ENCODE measurements around the gene MTMR2. TPM values are rescaled to one million over a fixed set of nuclear protein-coding genes. Genes with fewer than 3 reads are reported as not detected.

Gene MTMR2
- total RNA-seq, result 10 to 100 TPM; 17.9 to 30.4 (median 23.5) TPM

- DNase-seq (ENCODE audit: low spot score), result peak; percentile 26
Measured at GRCh38 chr11:95923728-95924413, at the start of gene MTMR2. Gene MTMR2 (minus strand): TSS chr11:95924107. CDS start chr11:95923954, 153 bp downstream.

GRCh38 chr11:95972060-95972459, 48.2 kb upstream of the MTMR2 start:
- no peak for DNase-seq (ENCODE audit: low spot score)
- no peak for ATAC-seq (ENCODE audit: low FRiP score)
- TF ChIP-seq CTCF (IDR thresholded peaks at IDR 0.05), result no peak

More at GRCh38 chr11:95923728-95924413, at the start of gene MTMR2:
- TF ChIP-seq CTCF (IDR thresholded peaks at IDR 0.05), result no peak
- ATAC-seq (ENCODE audit: low FRiP score), result peak; percentile 95

- no peak for TF ChIP-seq CTCF (IDR thresholded peaks at IDR 0.05)
- ATAC-seq (ENCODE audit: low FRiP score) (no peak), DNase-seq (ENCODE audit: low spot score) (no peak)
Measured at GRCh38 chr11:95968585-95968984, 44.7 kb upstream of the MTMR2 start.

GRCh38 chr11:95964281-95964680, 40.4 kb upstream of the MTMR2 start:
- no peak for ATAC-seq (ENCODE audit: low FRiP score)
- DNase-seq (ENCODE audit: low spot score), result no peak
- TF ChIP-seq CTCF (IDR thresholded peaks at IDR 0.05), result no peak

GRCh38 chr11:95961758-95962157, 37.9 kb upstream of the MTMR2 start:
- ATAC-seq (ENCODE audit: low FRiP score) (no peak), DNase-seq (ENCODE audit: low spot score) (no peak)
- TF ChIP-seq CTCF (IDR thresholded peaks at IDR 0.05), result no peak

- TF ChIP-seq CTCF (IDR thresholded peaks at IDR 0.05), result no peak
- DNase-seq (ENCODE audit: low spot score), result no peak
Measured at GRCh38 chr11:95950905-95951304, 27.0 kb upstream of the MTMR2 start.

GRCh38 chr11:95948637-95949036, 24.7 kb upstream of the MTMR2 start:
- TF ChIP-seq CTCF (IDR thresholded peaks at IDR 0.05), result no peak
- no peak for ATAC-seq (ENCODE audit: low FRiP score)
- DNase-seq (ENCODE audit: low spot score), result no peak

More at GRCh38 chr11:95950905-95951304, 27.0 kb upstream of the MTMR2 start:
- ATAC-seq (ENCODE audit: low FRiP score), result no peak

All from omental fat pad (tissue), 4 donors.